ENCODE data around the gene RARB. TPM values are rescaled to one million over a fixed set of nuclear protein-coding genes. Genes with fewer than 3 reads are reported as not detected.

The RARB gene
- total RNA-seq, 1 experiment from 2014 or later, result 2.5 TPM

- intact Hi-C loops (cut with micrococcal nuclease; ENCODE audit: unreplicated experiment), result no loop called here
- no peaks in the 10 kb centered on the region for H3K36me3 ChIP-seq (ENCODE audit: control insufficient read depth, insufficient read depth, low read length)
- Mint-ChIP-seq H3K27me3 (ENCODE audit: insufficient read depth, unreplicated experiment) (no peaks in the 10 kb centered on the region), H3K9me3 (ENCODE audit: unreplicated experiment) (no peaks in the 10 kb centered on the region), H3K4me1 (ENCODE audit: low read depth, unreplicated experiment) (no peaks in the 10 kb centered on the region), H3K4me3 (ENCODE audit: unreplicated experiment) (no peak overlapping the region), H3K36me3 (ENCODE audit: insufficient read depth, unreplicated experiment) (no peaks in the 10 kb centered on the region), H3K27ac (ENCODE audit: unreplicated experiment) (no peak overlapping the region)
- H3K27me3 ChIP-seq (replicated peaks; ENCODE audit: control insufficient read depth, insufficient read depth, low read length), result no peaks in the 10 kb centered on the region
- DNase-seq, result no peak
- BruUV-seq (replicated peaks), result no TSS peak
- no peaks in the 10 kb centered on the region for H3K9me3 ChIP-seq
- CTCF ChIA-PET, result no interaction called here
- no peaks in the 10 kb centered on the region for H3K4me1 ChIP-seq
- TF ChIP-seq CTCF (IDR thresholded peaks at IDR 0.05; ENCODE audit: insufficient read depth in 1 of 2, low read depth in 1 of 2, low read length in 1 of 2, severe bottlenecking in 1 of 2, unreplicated experiment in 1 of 2), result no peak
- no peak overlapping the region for H3K4me3 ChIP-seq (ENCODE audit: low read depth, low read length)
- POLR2A ChIA-PET, result no interaction called here
Observed at GRCh38 chr3:25513642-25514266, 85.7 kb downstream of the RARB start.

GRCh38 chr3:25515171-25515570 is 87.1 kb downstream of the RARB start:
- ChIA-PET CTCF (no interaction called here), POLR2A (no interaction called here)
- Mint-ChIP-seq H3K27ac (ENCODE audit: unreplicated experiment) (no peak overlapping the region), H3K4me1 (ENCODE audit: low read depth, unreplicated experiment) (no peaks in the 10 kb centered on the region), H3K9me3 (ENCODE audit: unreplicated experiment) (no peaks in the 10 kb centered on the region), H3K27me3 (ENCODE audit: insufficient read depth, unreplicated experiment) (no peaks in the 10 kb centered on the region), H3K36me3 (ENCODE audit: insufficient read depth, unreplicated experiment) (no peaks in the 10 kb centered on the region), H3K4me3 (ENCODE audit: unreplicated experiment) (no peak overlapping the region)
- DNase-seq, result no peak
- H3K9me3 ChIP-seq, result no peaks in the 10 kb centered on the region
- BruUV-seq (replicated peaks), result no TSS peak
- no peaks in the 10 kb centered on the region for H3K27me3 ChIP-seq (replicated peaks; ENCODE audit: control insufficient read depth, insufficient read depth, low read length)
- no peak for TF ChIP-seq CTCF (IDR thresholded peaks at IDR 0.05; ENCODE audit: insufficient read depth in 1 of 2, low read depth in 1 of 2, low read length in 1 of 2, severe bottlenecking in 1 of 2, unreplicated experiment in 1 of 2)
- H3K4me1 ChIP-seq, result no peaks in the 10 kb centered on the region
- intact Hi-C loops (cut with micrococcal nuclease; ENCODE audit: unreplicated experiment), result no loop called here
- no peak overlapping the region for H3K4me3 ChIP-seq (ENCODE audit: low read depth, low read length)
- no peaks in the 10 kb centered on the region for H3K36me3 ChIP-seq (ENCODE audit: control insufficient read depth, insufficient read depth, low read length)

GRCh38 chr3:25520926-25521559 is 93.0 kb downstream of the RARB start:
- H3K27me3 ChIP-seq (replicated peaks; ENCODE audit: control insufficient read depth, insufficient read depth, low read length), result no peaks in the 10 kb centered on the region
- no peaks in the 10 kb centered on the region for H3K36me3 ChIP-seq (ENCODE audit: control insufficient read depth, insufficient read depth, low read length)
- H3K4me3 ChIP-seq (ENCODE audit: low read depth, low read length), result no peak overlapping the region
- Mint-ChIP-seq H3K27me3 (ENCODE audit: insufficient read depth, unreplicated experiment) (no peaks in the 10 kb centered on the region), H3K27ac (ENCODE audit: unreplicated experiment) (no peak overlapping the region), H3K36me3 (ENCODE audit: insufficient read depth, unreplicated experiment) (no peaks in the 10 kb centered on the region), H3K4me3 (ENCODE audit: unreplicated experiment) (no peak overlapping the region), H3K4me1 (ENCODE audit: low read depth, unreplicated experiment) (no peaks in the 10 kb centered on the region), H3K9me3 (ENCODE audit: unreplicated experiment) (no peaks in the 10 kb centered on the region)
- H3K4me1 ChIP-seq, result no peaks in the 10 kb centered on the region
- no peaks in the 10 kb centered on the region for H3K9me3 ChIP-seq
- no TSS peak for BruUV-seq (replicated peaks)
- CTCF ChIA-PET, result no interaction called here
- no peak for TF ChIP-seq CTCF (IDR thresholded peaks at IDR 0.05; ENCODE audit: insufficient read depth in 1 of 2, low read depth in 1 of 2, low read length in 1 of 2, severe bottlenecking in 1 of 2, unreplicated experiment in 1 of 2)
- POLR2A ChIA-PET, result no interaction called here
- no peak for DNase-seq
- intact Hi-C loops (cut with micrococcal nuclease; ENCODE audit: unreplicated experiment), result no loop called here

Data from Caco-2 (cell line).